Putamen (tissue), 1 donor: ENCODE results near the gene KIF24.
A peak's percentile ranks its signal among the peaks of the same experiment; 100 is the strongest.
"Not testable (repeated sequence)": the region's sequence is repeated elsewhere in the genome, so short reads cannot be mapped to it uniquely, and the experiment has no call there.

Experiments
- DNase-seq: peaks from one replicate; pipeline ENCODE4 v3.0.0-alpha.2; 2016; ENCODE audit warnings: low spot score

KIF24 gene

GRCh38 chr9:34362614-34363214, 33.6 kb upstream of the KIF24 start:
- no peak for DNase-seq

- DNase-seq, result not testable (repeated sequence)
These were observed 23.9 kb upstream of the KIF24 start for GRCh38 chr9:34352957-34353356.

DNA sequence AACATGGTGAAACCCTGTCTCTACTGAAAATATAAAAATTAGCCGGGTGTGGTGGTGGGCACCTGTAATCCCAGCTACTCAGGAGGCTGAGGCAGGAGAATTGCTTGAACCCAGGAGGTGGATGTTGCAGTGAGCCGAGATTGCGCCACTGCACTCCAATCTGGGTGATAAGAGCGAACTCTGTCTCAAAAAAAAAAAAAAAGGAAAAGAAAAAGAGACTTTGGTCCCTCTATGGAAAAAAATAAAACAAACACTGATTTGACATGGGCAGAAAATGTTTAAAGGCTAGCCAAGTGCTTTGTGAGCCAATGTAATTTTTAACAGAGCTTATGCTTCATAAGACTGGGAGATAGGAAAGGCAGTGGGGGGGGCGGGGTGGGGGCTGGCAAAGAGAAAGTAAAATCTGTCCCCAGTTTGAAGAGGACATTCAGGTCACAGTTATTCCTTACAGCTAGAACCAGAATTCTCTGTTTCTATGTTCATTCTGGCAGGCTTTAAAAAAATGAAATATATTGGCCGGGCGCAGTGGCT, 23.1 kb upstream of the KIF24 start:
- DNase-seq, result not testable (repeated sequence)

GRCh38 chr9:34349324-34349723, 20.3 kb upstream of the KIF24 start:
- no peak for DNase-seq

- no peak for DNase-seq
These were observed 18.7 kb upstream of the KIF24 start for GRCh38 chr9:34347800-34348158.

DNA sequence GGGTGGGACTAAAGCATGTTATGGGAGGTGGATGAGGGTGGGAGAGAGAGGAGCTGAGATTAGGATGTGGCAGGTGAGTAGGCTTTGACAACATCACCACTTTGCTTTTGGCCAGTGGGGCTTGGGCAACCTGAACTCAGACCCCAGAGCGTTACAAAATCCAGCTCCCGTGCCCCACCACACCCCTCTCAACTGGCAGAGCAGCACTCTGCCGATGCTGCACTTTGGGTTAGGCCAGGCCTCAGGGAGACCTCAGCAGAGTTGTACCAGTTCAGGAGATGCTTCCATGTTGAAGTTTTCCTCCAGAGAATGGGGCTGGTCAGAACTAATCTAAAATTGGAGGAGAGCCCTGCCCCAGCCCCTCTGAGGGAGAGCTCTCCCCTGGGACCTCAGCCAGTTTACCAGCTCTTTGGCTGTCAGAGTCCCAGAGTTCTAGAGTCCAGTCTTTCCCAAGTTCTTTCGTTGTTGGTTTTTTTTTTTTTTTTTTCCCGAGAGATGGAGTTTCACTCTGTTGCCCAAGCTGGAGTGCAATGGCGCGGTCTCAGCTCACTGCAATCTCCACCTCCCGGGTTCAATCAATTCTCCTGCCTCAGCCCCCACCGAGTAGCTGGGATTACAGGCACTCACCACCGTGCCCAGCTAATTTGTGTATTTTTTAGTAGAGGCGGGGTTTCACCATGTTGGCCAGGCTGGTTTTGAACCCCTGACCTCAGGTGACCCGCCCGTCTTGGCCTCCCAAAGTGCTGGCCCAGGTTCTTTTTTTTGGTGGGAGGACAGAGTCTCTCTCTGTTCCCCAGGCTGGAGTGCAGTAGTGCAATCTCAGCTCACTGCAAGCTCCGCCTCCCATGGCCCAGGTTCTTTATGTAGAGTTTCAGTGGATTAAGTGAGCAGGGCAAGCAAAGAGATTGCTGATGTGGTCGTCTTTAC, 18.1 kb upstream of the KIF24 start:
- no peak for DNase-seq

GRCh38 chr9:34343605-34344004, 14.5 kb upstream of the KIF24 start:
- DNase-seq, result no peak

DNA sequence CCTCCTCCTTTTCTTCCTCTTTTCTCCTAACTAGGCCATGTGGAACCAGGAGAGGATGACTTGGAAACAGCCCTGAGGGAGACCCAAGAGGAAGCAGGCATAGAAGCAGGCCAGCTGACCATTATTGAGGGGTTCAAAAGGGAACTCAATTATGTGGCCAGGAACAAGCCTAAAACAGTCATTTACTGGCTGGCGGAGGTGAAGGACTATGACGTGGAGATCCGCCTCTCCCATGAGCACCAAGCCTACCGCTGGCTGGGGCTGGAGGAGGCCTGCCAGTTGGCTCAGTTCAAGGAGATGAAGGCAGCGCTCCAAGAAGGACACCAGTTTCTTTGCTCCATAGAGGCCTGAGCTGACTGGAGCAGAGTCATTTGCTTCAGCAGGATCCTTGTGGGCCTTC, 14.0 kb upstream of the KIF24 start:
- DNase-seq, result peak; percentile 80

DNA sequence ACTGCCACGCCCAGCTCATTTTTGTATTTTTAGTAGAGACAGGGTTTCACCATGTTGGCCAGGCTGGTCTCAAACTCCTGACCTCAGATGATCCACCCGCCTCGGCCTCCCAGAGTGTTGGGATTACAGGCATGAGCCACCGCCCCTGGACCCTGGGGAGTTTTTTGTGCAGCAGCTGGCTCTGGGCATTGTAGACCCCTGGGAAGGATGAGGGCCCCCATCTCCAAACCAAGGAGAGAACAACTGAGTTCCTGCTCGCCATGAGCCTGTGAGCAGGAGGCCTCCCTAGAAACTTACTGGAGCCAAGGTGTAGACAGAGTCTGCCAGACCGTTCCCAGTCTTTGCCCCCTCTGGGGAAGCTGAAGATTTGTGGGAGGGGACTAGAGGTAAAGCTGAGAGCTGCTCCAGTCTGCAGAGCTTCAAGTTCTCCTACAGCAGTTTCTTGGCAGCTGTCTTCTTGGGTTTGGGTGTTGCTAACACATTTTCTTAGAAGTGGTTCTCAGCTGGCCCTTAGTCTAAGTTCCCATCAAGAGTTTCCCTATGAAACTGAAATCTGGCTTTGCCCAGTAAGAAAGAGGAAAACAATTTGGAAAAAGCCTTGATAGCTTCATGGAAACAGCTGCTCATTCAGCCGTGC, 12.7 kb upstream of the KIF24 start:
- no peak for DNase-seq

- peak; percentile 77 for DNase-seq
These were observed 9.8 kb upstream of the KIF24 start for GRCh38 chr9:34338665-34339385.

- not testable (repeated sequence) for DNase-seq
These were observed 9.0 kb upstream of the KIF24 start for GRCh38 chr9:34338079-34338478.

DNA sequence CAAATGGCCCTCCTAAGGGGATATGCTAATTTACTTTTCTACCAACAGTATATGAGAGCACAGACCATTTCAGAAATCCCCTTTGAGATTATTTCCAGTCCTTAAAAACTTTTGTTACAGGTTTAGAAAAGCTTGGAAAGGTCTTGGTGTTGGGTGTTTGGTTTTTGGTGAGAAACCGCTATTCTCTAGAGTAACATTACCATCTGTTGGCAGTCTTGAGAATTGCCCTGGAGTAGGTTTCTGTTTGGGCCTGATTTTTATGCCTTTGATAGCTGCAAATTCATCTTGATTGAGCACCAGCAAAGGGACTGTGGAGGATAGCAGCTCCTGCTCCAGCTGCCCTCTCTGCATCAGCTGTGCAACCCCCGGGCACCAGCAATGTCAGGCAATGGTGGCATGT, 8.3 kb upstream of the KIF24 start:
- peak; percentile 21 for DNase-seq

GRCh38 chr9:34335376-34335775, 6.3 kb upstream of the KIF24 start:
- DNase-seq, result peak; percentile 73

GRCh38 chr9:34334916-34335315, 5.8 kb upstream of the KIF24 start:
- DNase-seq, result no peak

DNA sequence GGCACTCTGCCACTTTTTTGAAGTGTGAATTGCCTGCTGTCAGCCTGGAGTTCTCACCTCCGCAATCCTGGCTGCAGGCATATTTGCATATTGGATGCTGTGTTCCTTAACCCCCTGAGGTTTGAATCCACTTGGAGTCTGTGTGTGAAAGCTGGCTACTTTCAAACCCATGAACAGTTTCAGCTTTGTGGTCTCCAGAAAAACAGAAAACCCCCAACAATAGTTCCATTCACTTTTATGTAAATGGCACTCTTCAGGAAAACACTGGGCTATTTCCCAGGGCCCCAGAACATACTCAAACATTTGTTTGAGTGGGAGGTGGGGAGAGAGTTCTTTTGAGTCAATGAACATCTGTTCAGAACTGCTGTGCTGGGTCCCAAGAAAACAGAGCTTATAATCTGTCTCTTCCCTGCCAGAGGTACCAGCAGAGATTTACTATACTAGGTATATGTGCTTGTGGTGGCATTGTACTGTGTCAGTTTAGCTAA, 5.3 kb upstream of the KIF24 start:
- DNase-seq, result peak; percentile 94

GRCh38 chr9:34333836-34334235, 4.8 kb upstream of the KIF24 start:
- DNase-seq, result peak; percentile 21

DNA sequence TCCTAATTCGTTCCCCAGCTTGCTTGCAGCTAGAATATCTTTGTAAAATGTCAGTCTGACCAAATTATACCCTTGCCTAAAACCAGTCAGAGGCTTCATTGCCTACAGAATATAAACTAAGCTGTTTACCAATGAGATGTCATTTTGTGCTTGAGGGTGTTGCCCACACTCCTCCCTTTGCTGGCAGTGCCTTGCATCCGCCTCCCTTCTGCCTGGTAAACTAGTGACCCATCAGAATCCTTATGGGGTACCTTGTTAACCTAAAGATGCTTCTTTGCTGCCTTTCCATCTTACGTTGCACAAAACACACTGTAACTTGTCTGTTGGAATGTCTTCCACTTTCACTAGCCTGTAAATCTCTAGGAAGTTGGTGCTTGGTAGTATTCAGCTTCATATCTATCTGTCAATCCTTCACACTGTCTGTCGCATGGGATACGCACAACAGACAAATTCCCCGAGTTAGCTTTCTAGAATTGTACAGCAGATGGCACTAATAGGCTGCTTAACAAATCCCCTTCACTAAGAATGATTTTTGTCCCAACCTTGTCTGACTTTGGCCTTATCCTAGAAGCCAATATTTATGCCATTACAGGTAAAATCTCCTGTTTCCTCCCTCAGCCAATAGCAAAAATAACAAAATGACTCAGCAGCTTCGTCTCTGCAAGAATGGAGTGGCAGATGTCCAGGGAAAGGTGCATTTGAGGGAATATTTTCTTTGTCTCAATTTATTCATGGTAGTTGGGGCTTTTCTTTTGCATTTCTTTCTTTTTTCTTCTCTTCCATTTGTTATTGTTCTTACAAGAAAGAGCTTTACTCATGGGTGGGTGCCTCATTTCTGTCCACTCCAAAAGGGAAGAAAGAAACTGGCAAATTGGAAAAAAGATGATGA, 3.3 kb upstream of the KIF24 start:
- DNase-seq, result peak; percentile 85

DNA sequence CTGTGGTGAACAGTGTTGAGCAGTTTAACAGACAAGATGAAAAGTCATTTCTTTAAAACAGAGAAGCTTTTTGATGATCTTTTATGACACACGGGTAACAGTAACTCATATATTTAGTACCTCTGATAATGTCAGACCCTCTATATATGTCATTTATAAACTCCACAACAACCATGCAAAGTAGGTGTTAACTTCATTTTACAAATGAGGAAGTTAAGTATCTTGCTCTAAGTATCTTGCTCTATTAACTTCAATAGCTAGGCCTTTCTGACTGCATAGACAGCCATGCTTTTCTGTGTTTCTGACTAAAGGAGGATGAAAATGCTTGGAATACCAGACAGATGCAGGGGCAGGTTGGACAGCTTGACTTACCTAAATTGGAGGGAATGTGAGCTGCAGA, 2.1 kb upstream of the KIF24 start:
- DNase-seq, result no peak

DNA sequence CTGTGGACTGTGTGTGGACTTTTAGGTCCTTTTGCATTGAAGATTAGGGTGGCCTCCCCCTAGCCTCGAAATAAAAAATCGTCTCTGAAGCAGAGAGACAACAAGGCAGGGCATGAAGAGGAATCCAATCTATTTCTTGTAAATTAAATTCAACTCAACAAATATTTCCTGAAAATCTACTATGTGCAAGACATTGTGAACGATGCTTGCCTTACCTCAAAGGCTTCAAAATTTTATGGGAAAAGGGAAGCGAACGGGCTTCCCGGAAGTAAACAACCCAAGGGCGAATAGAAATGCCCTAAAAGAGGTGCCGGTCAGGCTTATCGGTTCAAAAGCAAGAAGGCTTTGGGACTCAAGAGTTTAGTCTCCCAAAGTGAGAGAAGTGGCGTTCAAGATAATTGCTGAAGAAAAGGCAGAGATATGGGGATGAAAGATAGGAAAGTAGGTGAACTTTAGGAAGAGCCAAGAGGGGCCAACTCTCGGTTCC, 525 bp downstream of the KIF24 start:
- DNase-seq, result no peak

- DNase-seq, result no peak
These were observed 2.4 kb downstream of the KIF24 start for GRCh38 chr9:34326690-34327089.
